Pulmonary artery endothelial cell (primary cell): ENCODE measurements around the gene MYH14. TPM values are rescaled to one million over a fixed set of nuclear protein-coding genes. Genes with fewer than 3 reads are reported as not detected.
"Not testable (repeated sequence)": the region's sequence is repeated elsewhere in the genome, so short reads cannot be mapped to it uniquely, and the experiment has no call there.

Source experiments
- DNase-seq: peaks from one replicate; pipeline ENCODE4 v3.0.0-alpha.2; 2011; ENCODE audit warnings: low read depth, low spot score
- total RNA-seq: library from RNA; depleted of rRNA; stranded (reverse); fragments of >200 nt; gene quantifications from 2 replicates; pipeline ENCODE4 v1.2.3, GENCODE V29; 2014

MYH14 gene
- total RNA-seq, 1 donor from 2014 or later, result not detected

GRCh38 chr19:50331221-50331993 is 128.0 kb downstream of the MYH14 start:
- no peak for DNase-seq

- no peak for DNase-seq
Observed at GRCh38 chr19:50331994-50332243, 128.5 kb downstream of the MYH14 start.

DNA sequence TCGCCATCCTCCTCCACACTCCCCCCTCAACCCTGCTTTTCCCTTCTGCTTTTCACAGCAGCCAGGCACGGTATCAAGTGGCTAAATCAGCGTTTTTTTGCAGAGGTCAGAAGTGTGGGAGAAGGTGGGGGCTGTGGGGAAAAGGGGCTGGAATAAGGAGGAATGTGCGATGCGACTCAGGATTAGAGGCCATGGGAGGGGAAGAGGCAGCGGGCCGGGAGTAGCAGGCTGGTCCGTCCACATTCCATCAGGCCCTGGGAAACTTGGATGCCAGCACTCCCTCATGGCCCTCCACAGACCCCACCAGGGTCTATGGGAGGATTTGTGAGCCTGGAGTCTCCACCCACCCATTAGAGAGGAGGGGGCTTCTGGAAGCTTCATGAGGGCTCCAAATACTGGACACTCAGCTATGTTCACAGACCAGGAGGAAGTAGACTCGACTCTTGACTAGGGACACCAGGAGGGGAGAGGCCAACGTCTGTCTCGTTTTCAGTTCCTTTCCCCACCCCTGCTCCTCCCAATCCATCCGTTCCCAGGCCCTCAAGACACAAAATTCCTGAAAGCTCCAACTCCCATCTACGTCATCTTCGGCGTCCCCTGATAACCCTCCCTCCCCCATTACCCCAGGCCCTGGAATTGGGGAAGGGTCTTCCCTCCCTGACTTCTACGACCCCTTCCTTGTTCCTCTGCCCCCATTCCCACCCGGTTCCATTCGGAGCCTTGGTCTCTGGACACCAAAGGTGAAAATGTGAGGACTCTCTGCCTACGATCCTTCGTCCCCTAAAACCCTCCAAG is 129.0 kb downstream of the MYH14 start:
- no peak for DNase-seq

- DNase-seq, result peak; percentile 62
Observed at GRCh38 chr19:50333235-50333736, 129.9 kb downstream of the MYH14 start.

GRCh38 chr19:50333737-50334617 is 130.6 kb downstream of the MYH14 start:
- no peak for DNase-seq

- no peak for DNase-seq
Observed at GRCh38 chr19:50334741-50335421, 131.5 kb downstream of the MYH14 start.

- DNase-seq, result not testable (repeated sequence)
Observed at GRCh38 chr19:50337031-50337430, 133.6 kb downstream of the MYH14 start.

GRCh38 chr19:50340331-50340730 is 136.9 kb downstream of the MYH14 start:
- no peak for DNase-seq

DNA sequence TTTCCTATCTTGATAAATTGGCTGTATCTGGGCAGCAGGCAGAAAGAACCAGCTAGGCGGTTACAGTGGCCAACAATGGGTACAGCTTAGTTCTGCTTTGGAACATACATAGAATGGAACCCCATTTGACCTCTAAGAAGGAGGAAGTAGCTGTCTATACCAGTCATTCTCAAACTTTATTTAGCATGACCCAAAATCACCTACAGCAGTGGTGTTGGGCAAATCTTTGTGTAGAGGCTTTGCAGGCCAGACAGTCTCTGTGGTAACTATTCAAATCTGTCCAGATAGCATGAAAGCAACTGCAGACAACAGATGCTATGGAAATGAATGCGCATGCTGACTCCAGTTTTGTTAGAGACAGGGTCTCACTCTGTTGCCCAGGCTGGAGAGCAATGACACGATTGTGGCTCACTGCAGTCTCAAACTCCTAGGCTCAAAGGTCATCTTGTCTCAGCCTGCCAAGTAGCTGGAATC is 137.7 kb downstream of the MYH14 start:
- no peak for DNase-seq

- no peak for DNase-seq
Observed at GRCh38 chr19:50344661-50345318, 141.4 kb downstream of the MYH14 start.

- DNase-seq, result not testable (repeated sequence)
Observed at GRCh38 chr19:50347089-50347581, 143.7 kb downstream of the MYH14 start.

- DNase-seq, result no peak
Observed at GRCh38 chr19:50349277-50350057, 146.0 kb downstream of the MYH14 start.

DNA sequence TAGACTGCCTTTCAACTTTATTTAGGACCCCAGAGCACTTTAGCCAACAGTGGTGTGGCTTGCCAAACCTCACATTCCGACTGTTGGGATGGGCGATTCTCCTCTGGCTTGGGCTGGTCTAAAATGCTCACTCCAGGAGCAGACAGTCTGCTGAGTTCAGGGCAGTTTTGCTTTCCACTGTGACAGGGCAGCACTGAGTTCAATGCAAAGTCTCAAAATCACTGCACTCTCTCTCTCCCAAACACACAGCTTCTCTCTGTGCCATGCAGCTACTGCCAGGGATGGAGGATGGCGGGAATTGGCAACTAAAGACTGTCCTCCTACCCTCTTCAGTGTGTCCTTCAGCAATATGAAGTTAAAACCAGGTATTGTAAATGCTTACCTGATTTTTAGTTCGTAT is 148.8 kb downstream of the MYH14 start:
- DNase-seq, result no peak

- not testable (repeated sequence) for DNase-seq
Observed at GRCh38 chr19:50353487-50353880, 150.1 kb downstream of the MYH14 start.

GRCh38 chr19:50356691-50357177 is 153.3 kb downstream of the MYH14 start:
- no peak for DNase-seq

GRCh38 chr19:50357178-50358100 is 154.0 kb downstream of the MYH14 start:
- no peak for DNase-seq

DNA sequence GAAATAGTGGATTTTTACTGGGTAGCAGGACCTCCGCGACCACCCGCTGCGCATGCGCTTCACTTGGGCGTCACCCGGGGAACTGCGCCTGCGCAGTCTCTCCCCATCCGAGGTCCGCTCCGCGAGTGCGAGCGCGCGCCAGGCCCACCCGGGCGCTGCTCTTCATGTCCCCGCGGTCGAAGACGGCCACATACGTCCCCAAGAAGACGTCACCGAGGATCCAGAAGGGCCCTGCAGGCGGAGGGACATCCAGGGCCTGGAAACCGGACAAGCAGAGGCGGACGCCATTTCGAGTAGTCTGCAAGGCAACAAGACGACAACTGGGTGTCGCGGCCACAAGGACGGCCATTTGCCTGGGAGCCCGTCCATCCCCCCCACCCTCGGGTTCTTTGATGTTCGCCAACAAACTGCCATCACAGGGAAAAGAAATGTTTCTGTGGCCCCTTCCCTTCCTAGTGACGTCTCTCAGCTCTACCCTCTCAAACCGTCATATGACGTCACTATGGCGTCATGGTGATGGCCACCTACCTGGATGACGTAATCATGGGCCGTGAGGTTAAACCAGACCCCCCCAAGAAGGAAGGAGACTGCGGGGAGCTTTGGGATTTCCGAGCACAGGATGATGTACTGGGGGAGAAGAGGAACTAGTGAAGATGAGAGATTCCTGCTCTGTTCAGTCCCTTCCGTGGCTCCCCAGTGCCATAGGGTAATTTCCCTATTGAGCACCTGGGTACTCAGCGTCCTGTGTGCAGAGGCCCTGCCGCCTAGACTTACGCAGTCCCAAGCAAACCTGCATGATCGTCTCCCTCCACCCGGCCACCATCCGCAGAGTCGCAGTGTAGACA is 155.3 kb downstream of the MYH14 start:
- no peak for DNase-seq
